Measurements from ENCODE around the gene CHST13.

CHST13 gene

DNA sequence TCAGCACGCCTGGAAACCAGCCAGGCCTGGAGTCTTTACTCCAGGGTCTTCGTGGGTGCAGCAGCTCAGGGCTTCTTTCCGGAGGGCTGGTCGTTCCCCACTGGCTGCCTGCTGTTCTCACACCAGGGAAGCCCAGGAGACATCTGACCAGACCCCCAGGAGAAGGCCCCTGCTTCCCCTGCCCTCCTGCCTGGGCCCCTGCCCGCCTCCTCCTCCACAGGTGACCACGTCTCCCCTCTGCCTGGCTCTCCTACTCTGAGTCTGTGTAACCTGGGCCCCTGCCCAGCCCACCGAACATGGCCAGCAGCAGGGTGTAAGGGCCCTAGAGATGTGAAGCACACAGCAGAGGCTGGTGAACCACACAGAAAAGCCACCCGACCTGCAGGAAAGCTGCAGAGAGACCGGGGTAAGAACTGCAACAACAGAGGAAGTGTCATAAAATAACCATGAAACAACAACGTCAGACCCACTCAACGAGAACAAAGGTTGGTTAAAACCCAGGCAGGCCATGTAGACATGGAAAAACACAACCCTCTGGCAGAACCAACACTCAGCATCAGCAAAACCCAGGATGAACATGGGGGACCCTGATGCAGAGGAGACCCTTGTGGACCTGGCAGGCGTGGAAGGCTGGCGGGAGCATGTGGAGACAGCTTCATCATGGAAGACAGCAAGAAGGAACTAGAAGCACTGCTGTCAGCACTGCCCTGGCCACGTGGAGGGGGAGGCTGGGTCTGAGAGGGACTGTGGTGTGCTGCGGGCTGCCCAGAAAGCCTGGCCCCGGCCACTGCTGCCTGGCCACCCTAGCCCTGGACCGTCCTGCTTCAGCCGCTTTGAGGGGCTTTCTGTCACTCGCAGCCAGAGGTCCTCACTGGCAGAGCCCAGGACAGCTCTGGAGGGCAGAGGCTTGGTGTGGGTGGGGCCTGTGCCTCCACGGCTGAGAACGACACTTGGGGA lies 26.8 kb upstream of the CHST13 start:
- Mint-ChIP-seq H3K27me3 (no peaks in the 10 kb centered on the region), H3K4me1 (no peaks in the 10 kb centered on the region), H3K9me3 (no peaks in the 10 kb centered on the region), H3K4me3 (no peak overlapping the region), H3K27ac (no peak overlapping the region), H3K36me3 (no peaks in the 10 kb centered on the region)
- no peak for ATAC-seq

DNA sequence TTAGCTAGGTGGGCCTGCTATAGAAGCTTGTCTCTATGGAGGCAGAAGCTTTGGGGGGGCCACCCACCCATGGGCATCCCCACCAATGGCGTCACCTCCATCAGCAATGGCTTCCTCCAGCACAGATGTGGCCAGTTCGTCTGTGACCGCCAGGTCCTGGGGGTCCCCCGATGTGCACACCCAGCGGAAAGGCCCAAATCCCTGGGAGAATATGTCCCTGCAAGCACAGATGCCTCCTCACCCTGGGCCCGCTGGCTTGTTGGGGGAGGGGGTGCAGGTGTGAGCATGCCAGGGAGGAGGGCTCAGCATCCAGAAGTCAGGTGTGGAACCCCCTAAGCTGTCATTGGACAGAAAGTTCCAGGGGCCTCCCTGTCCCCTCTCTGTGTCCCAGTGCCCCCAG lies 26.0 kb upstream of the CHST13 start:
- Mint-ChIP-seq H3K27ac (no peak overlapping the region), H3K36me3 (no peaks in the 10 kb centered on the region), H3K4me1 (no peaks in the 10 kb centered on the region), H3K4me3 (no peak overlapping the region), H3K9me3 (no peaks in the 10 kb centered on the region), H3K27me3 (no peaks in the 10 kb centered on the region)
- ATAC-seq, result no peak

DNA sequence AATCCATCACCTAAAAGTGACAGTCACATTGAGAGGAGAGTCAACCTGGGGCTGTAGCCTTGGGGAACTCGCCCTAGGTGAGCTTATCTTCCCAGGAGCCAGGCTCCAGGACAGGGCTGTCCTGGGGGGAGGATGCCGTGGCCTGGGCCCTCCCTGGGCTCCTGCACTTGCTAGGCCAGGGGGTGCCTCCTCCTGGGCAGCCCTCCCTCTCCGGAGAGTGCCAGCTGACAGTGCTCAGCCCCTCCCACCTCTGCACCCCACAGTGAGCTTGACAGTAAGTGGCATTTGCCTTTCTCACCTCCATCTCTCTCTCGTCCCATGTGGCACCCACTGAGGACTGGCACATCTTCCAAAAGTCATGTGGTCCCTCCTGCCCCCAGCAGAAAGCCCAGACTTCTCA lies 25.5 kb upstream of the CHST13 start:
- Mint-ChIP-seq H3K4me1 (no peaks in the 10 kb centered on the region), H3K4me3 (no peak overlapping the region), H3K27ac (no peak overlapping the region), H3K36me3 (no peaks in the 10 kb centered on the region), H3K9me3 (no peaks in the 10 kb centered on the region), H3K27me3 (no peaks in the 10 kb centered on the region)
- no peak for ATAC-seq

DNA sequence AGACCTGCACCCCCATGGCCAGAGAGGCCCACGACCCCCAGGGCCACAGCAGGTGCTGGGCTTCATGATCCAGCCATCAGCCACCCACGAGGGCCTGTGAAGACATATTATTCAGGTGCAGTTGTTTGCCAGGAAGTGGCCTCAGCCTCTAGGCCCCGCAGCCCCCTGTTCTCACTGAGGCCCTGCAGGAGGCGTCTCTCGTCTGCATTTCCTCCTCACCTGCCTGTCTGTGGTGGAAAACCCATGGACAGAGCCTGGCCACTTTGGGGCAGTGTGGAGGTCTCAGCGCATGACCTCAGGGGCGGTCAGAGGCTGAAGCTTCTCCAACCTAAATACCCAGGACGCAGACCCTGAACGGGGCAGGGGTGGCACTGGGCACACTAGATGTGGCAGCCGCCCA lies 25.0 kb upstream of the CHST13 start:
- Mint-ChIP-seq H3K4me1 (no peaks in the 10 kb centered on the region), H3K27ac (no peak overlapping the region), H3K36me3 (no peaks in the 10 kb centered on the region), H3K27me3 (no peaks in the 10 kb centered on the region), H3K9me3 (no peaks in the 10 kb centered on the region), H3K4me3 (no peak overlapping the region)
- ATAC-seq, result no peak

DNA sequence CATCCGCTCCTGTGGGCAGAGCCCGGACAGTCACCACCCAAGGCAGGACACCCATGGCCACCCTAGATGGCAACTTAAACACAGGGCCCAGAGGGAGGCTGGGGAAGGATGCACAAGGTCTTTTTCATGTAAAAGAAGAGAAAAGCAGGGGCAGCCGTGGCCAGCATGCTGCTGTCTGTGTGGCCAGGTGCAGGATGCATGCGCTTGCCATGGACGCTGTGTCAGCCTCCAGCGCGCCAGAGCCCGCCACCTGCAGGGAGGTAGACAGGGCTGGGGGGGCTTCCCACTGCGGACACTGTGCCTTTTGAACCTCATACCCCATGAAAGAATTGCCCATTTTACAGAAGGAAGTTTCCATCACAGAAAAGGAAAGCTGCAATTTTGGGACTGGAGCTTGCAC lies 24.6 kb upstream of the CHST13 start:
- Mint-ChIP-seq H3K9me3 (no peaks in the 10 kb centered on the region), H3K4me1 (no peaks in the 10 kb centered on the region), H3K27ac (no peak overlapping the region), H3K27me3 (no peaks in the 10 kb centered on the region), H3K36me3 (no peaks in the 10 kb centered on the region), H3K4me3 (no peak overlapping the region)
- no peak for ATAC-seq

DNA sequence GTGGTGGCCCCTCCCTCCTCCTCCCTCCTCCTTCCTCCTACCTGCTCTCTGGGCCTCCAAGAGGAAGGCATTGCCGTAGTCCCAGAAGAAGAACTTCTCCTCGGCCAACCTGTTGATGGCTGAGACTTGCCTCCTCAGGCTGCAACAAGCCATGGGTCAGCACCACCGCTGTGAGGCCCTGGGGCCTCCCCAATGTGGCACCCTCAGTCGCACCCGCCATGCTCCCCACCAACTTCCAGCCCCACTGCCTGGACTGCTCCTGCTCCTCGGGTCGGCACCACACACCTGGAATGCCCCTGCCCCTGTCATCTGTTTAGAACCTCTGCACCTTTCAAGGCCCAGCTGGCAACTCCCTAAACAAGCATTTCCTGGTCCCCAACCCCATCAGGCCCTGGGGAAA lies 23.9 kb upstream of the CHST13 start:
- Mint-ChIP-seq H3K27ac (no peak overlapping the region), H3K36me3 (no peaks in the 10 kb centered on the region), H3K27me3 (peaks cover 5% of the 10 kb centered on the region), H3K4me3 (no peak overlapping the region), H3K9me3 (no peaks in the 10 kb centered on the region), H3K4me1 (no peaks in the 10 kb centered on the region)
- no peak for ATAC-seq

DNA sequence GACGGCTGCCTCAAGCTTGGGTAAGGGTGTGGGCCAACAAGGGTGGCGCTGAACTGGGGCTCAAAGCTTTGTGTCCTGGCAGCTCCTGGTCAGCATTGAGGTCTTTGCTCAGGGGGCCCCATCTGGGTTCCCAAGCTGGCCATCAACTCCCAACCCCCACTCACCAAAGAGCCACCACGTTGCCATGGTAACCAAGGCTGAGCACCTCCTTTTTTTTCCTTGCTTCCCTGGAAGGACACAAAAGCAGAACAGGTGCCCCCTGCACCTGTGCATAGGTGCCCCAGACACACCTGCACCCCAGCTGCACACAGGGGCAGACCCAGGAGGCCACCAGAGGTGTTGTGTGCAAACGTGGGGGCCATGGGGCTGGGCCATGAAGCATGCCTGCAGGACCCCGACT lies 22.9 kb upstream of the CHST13 start:
- H3K27me3 Mint-ChIP-seq, result peaks cover 12% of the 10 kb centered on the region
- H3K27ac Mint-ChIP-seq, result no peak overlapping the region
- no peak overlapping the region for H3K4me3 Mint-ChIP-seq
- no peaks in the 10 kb centered on the region for H3K36me3 Mint-ChIP-seq
- no peaks in the 10 kb centered on the region for H3K9me3 Mint-ChIP-seq
- H3K4me1 Mint-ChIP-seq, result no peaks in the 10 kb centered on the region
- ATAC-seq, result no peak

DNA sequence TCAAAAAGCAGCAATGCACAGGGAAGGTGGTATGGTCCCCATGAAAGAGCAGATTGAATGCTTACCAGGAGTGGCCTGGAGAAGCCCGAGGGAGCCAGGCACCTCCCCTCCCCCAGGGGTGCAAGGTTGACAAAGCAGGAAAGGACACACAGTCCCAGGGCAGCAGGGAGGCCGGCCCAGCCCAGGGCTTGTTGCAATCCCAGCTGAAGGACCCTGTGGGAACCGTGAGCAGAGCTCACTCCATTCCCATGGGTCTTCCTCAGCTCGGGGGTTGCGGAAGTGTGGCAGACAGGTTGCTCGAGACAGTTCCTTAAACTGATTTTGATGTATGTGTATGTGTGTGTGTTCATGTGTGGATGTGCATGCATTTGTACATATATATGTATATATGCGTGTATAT lies 22.2 kb upstream of the CHST13 start:
- Mint-ChIP-seq H3K9me3 (no peaks in the 10 kb centered on the region), H3K27me3 (peaks cover 12% of the 10 kb centered on the region), H3K27ac (no peak overlapping the region), H3K4me3 (no peak overlapping the region), H3K4me1 (no peaks in the 10 kb centered on the region), H3K36me3 (no peaks in the 10 kb centered on the region)
- no peak for ATAC-seq

DNA sequence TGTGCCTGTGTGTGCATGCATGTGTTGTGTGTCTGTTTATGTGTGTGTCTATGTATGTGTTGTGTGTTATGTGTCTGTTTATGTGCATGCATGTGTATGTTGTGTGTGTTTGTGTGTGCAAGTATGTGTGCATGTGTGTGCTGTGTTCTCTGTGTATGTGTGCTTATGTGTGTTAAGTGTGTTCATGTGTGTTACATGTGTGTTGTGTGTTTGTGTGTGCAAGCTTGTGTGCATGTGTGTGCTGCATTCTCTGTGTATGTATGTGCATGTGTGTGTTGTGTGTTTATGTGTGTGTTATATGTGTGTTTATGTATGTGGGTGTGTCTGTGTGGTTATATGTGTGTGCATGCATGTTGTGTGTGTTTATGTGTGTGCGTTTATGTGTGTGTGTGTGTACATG lies 21.3 kb upstream of the CHST13 start:
- H3K27me3 Mint-ChIP-seq, result peaks cover 12% of the 10 kb centered on the region
- no peak overlapping the region for H3K27ac Mint-ChIP-seq
- no peaks in the 10 kb centered on the region for H3K4me1 Mint-ChIP-seq
- no peaks in the 10 kb centered on the region for H3K36me3 Mint-ChIP-seq
- H3K4me3 Mint-ChIP-seq, result no peak overlapping the region
- H3K9me3 Mint-ChIP-seq, result no peaks in the 10 kb centered on the region
- ATAC-seq, result no peak

DNA sequence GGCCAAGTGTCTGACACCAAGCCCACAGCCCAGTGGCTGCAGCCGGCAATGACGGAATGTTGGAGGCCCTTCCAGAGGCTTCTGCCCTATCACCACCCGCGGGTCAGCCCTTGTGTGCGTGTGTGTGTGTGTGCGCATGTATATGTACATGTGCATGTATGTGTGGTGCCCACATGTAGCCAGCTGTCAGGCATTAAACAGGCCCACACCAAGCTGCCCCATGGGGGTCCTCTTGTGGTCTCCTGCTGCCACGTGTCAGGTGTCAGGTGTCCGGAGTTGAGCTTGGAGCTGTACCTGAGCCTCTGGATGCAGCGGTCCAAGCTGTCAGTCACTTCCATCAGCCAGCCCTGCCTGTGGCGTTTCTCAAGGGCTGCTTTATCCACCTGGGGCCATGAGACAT lies 20.3 kb upstream of the CHST13 start:
- H3K4me1 Mint-ChIP-seq, result no peaks in the 10 kb centered on the region
- no peak overlapping the region for H3K27ac Mint-ChIP-seq
- ATAC-seq, result no peak
- no peaks in the 10 kb centered on the region for H3K9me3 Mint-ChIP-seq
- no peaks in the 10 kb centered on the region for H3K36me3 Mint-ChIP-seq
- H3K4me3 Mint-ChIP-seq, result no peak overlapping the region
- peaks cover 12% of the 10 kb centered on the region for H3K27me3 Mint-ChIP-seq

DNA sequence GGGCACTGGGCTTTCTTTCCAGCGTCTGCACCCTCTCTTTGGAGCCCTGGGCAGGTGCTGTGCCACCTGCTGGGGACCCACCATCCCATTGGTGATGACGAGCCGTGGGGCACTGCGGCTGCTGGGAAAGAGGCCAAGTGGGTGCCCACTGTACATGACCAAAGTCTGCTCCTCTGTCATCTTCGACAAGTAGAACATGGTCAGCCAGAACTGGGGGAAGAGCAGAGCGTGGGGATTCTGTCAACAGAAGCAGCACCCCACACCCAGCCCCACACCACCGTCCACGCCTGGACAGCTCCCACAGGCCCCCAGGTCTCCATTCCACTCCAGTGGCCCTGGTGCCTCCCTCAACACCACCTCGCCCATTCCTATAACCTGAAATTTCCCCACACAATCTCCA lies 16.1 kb upstream of the CHST13 start:
- ATAC-seq, result no peak
- Mint-ChIP-seq H3K36me3 (no peaks in the 10 kb centered on the region), H3K4me3 (no peak overlapping the region), H3K27ac (no peak overlapping the region), H3K9me3 (no peaks in the 10 kb centered on the region), H3K27me3 (peaks cover 12% of the 10 kb centered on the region), H3K4me1 (no peaks in the 10 kb centered on the region)

DNA sequence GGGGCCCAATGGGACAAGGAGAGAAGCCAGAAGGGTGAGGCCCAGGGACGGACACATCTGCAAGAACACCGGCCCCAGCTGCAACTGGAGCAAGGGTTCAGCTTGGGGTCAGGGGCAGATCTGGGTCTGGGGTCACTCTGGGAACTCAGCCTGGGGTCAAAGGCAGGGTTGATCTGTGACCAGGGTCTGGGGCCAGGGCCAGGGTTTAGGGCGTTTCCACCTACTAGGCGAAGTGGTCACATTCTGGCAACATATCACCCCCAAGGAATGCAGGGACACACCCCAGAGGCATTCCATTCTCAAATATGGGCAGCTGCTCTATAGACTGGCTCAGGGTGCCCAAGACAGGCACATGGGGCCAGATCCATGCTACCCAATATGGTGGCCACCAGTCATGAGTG lies 15.4 kb upstream of the CHST13 start:
- Mint-ChIP-seq H3K27me3 (peaks cover 12% of the 10 kb centered on the region), H3K27ac (no peak overlapping the region), H3K36me3 (no peaks in the 10 kb centered on the region), H3K9me3 (no peaks in the 10 kb centered on the region), H3K4me1 (no peaks in the 10 kb centered on the region), H3K4me3 (no peak overlapping the region)
- no peak for ATAC-seq

DNA sequence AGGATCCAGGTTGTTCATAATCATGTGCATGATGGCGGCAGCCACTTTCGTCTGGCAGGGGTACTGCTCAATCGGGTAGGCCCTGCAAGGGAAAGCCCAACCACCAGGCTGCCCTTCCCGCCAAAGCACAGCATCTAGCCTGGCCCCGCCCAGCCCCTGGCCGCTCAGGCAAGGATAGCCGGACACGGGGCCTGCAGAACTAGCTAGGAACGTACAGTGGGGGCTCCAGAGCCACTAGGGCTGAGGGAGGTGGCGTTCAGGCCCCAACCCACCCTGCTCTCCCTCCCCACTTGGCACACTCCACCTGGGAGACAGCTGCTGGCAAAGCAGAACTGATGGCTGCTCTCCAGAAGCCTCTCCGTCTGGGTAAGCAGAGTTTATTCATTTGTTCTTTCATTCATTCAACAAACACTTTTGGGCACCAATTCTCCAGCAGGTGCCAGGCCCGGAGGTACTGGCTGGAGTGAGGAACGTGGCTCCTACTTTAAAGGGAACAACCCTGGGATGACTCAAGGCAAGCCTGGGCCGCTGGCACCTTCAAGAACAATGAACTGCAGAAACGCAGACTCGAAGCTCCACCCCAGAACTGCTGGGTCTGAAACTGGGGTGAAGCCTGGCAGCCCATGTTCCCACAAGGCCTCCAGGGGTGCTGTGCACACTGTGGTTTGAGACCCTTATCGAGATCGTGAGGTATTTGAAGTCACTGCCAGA lies 14.2 kb upstream of the CHST13 start:
- no peak overlapping the region for H3K27ac Mint-ChIP-seq
- no peaks in the 10 kb centered on the region for H3K9me3 Mint-ChIP-seq
- peaks cover 9% of the 10 kb centered on the region for H3K27me3 Mint-ChIP-seq
- no peak overlapping the region for H3K4me3 Mint-ChIP-seq
- H3K36me3 Mint-ChIP-seq, result no peaks in the 10 kb centered on the region
- H3K4me1 Mint-ChIP-seq, result no peaks in the 10 kb centered on the region
- no peak for ATAC-seq

DNA sequence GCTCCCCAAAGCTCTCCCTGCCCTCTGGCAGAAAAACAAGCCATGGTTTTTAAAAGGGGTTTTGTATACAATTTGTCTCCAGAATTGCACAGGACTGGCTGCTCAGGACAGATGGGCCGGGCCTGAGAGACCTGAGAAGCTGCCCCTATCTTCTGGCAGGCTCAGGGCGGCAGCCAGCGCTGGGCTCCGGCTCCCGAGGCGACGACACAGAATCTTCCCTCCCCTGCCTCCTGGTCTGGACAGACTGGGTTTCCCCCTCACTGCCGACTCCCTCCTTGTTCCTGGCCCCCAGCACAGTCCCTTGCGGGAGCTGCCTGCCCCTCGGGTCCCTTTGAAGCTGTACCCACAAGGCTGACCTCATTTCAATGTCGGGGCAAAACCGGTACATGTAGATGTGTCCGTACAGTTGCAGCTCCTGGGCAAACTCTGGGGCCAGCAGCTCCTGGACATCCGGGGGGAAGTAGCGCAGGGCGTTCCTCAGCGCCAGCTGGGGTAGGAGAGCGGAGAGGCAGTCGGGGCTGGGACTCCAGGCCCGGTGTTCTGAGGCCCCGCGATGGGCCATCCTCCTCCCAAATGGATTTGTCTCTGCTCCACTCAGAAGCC lies 13.5 kb upstream of the CHST13 start:
- Mint-ChIP-seq H3K36me3 (no peaks in the 10 kb centered on the region), H3K9me3 (no peaks in the 10 kb centered on the region), H3K27me3 (peaks cover 3% of the 10 kb centered on the region), H3K4me3 (no peak overlapping the region), H3K4me1 (no peaks in the 10 kb centered on the region), H3K27ac (no peak overlapping the region)
- no peak for ATAC-seq

DNA sequence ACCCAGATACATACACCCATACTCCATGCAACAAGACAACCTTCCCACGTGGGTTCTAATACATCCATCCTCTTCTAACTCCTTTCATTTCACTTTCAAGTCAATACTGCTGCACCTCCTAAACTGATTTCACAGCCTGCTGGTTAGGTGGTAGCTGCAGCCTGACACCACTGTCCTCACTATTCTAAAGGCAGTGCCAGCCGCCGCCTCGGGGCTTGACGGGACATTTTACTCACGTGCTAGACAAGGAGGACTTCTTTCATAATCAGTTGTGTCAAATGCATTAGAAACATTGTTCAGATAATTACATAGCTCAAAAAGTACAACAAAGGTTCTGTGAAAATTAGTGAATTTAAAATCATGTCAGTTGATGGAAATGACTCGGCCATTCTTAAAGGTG lies 12.7 kb upstream of the CHST13 start:
- H3K27me3 Mint-ChIP-seq, result no peaks in the 10 kb centered on the region

DNA sequence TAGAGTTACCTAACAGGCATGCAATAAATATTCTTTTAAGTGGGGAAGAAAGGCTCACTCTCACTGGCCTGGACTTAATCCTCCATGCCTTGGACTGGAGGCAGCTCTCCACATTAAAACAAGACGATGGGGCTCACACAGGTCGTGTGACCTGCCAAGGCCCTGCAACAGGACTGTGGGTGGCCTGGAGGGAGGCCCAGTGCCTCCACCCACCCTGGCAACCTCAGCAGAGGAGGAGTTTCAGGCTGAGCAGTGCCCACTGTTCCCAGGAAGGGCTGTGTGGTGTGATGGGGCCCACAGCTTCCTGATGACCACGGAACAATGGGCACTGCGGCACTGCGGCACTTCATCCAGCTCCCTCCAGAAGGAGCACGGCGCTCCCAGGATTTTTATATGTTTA lies 11.9 kb upstream of the CHST13 start:
- Mint-ChIP-seq H3K36me3 (no peaks in the 10 kb centered on the region), H3K4me1 (no peaks in the 10 kb centered on the region), H3K27ac (no peak overlapping the region), H3K9me3 (no peaks in the 10 kb centered on the region), H3K4me3 (no peak overlapping the region), H3K27me3 (peaks cover 2% of the 10 kb centered on the region)
- no peak for ATAC-seq

More for the DNA sequence above, 12.7 kb upstream of the CHST13 start:
- H3K4me1 Mint-ChIP-seq, result no peaks in the 10 kb centered on the region
- no peaks in the 10 kb centered on the region for H3K36me3 Mint-ChIP-seq
- no peak overlapping the region for H3K27ac Mint-ChIP-seq
- H3K4me3 Mint-ChIP-seq, result no peak overlapping the region
- no peak for ATAC-seq
- no peaks in the 10 kb centered on the region for H3K9me3 Mint-ChIP-seq

All from stimulated activated memory B cell treated with anti-CD40 and anti-IgM and Interleukin-4, amounts not matched to agents 10 μg/mL and 1 μg/mL and 100 μg/mL, for 72 hours (primary cell).